GM10266 (cell line): ENCODE results near the gene GULP1.

ENCODE experiments used
- DNase-seq: peaks from one replicate; pipeline ENCODE4 v3.0.0; 2012; ENCODE audit errors: extremely low spot score
- TF ChIP-seq, protein P1 (sequence below): IDR thresholded peaks from 2 replicates; pipeline ENCODE4 v1.5.1; 2012; ENCODE audit warnings: mild to moderate bottlenecking, low read depth; ENCODE audit not compliant: control insufficient read depth, insufficient read depth; ENCODE audit errors: missing control alignments

Gene GULP1

DNA sequence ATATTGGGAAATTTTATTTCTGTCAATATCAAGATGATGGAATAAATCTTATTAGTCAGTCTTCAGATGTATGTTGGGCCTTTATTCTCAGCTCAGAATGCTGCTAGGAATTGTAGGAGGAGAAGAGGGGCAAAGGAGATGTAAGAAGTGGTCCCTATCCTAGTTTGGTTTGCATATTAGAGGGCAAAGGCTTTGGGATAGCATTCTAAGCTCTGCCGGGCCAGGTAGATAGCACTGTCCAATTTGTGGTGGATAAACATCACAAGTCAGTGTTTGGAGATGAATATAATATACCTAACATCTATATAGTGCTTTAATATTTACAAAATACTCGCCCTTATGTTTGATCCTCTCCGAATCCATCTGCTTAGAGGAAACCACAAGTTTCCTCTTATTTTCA lies 149.2 kb downstream of the GULP1 start:
- TF ChIP-seq, protein P1, sequence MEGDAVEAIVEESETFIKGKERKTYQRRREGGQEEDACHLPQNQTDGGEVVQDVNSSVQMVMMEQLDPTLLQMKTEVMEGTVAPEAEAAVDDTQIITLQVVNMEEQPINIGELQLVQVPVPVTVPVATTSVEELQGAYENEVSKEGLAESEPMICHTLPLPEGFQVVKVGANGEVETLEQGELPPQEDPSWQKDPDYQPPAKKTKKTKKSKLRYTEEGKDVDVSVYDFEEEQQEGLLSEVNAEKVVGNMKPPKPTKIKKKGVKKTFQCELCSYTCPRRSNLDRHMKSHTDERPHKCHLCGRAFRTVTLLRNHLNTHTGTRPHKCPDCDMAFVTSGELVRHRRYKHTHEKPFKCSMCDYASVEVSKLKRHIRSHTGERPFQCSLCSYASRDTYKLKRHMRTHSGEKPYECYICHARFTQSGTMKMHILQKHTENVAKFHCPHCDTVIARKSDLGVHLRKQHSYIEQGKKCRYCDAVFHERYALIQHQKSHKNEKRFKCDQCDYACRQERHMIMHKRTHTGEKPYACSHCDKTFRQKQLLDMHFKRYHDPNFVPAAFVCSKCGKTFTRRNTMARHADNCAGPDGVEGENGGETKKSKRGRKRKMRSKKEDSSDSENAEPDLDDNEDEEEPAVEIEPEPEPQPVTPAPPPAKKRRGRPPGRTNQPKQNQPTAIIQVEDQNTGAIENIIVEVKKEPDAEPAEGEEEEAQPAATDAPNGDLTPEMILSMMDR, result no peak
- no peak for DNase-seq

DNA sequence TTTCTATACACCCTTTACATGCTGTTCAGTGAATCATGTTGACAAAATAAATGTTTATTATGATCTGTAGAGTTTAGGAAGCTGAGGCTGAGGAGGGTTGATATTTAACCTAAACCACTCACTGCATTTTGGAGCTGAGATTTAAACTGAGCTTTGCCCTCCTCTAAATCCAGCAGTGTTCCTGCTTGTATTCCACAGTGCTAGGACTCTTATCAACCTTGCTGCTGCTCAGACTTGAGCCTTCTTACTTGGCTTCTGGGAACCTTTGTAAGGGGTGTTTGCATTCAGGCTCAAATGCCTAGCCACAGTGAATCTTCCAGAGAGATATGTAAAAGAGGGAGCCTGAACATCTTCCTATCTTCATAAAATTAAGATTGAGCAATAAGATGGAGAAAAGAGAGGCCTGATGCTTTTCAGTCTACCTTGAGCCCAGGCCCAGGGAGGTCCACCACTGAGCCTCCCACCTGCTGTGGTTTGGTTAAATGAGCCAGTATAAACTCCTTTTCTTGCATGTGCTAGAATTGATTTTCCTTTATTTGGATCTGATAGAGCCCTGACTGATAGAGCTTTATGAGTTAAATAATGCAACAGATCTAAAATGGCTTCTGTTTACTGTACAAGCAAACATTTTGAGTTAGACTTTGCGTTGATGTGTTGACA lies 149.7 kb downstream of the GULP1 start:
- TF ChIP-seq, protein P1, result no peak
- DNase-seq, result no peak

DNA sequence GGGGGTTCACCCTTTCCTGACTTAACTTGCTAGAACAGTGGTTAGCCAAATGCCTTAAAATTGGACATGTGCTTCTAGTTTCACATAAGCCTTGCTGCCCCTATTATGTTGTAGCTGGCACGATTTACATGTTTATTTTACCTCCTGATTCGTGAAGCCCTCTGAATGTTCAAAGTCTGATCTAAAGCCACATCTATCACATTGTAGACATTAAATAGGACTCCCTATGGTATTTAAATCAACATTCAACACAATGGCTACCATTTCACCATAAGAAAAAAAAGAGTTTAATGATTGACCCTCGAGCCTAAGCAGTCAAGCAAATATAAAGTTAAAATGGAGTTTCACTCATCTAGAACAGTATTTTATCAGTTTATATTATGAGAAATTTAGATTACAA lies 151.5 kb downstream of the GULP1 start:
- DNase-seq, result no peak
- TF ChIP-seq, protein P1, result no peak

DNA sequence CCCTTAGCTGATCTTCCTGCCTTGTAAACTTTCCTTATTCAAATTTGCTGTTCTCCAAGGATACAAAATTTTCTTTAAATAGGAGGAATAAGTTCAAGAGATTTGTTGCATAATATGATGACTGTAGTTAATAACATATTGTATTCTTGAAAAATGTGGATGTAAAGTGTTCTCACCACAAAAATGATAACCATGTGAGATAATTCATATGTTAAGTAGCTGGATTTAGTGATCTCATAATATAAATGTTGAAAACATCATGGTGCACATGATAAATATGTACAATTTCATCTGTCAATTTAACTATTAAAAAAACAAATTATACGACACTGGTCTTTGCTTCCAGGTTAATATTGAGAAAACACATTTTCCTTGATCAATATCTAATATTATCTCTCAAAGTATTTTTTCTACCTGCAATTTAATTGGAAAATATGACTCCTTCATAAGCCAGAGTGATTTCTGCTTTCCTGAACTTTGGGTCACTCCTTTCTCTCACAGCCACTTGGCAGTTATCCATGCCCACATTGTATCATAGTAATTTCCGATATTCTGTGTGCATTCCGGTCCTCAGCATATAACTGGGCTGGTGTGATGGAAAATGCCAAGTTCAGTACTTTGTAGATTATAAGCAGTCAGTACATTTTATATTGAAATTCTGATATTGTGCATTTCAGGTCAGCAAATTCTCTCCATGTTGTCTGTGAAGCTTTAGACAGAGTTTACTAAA lies 152.6 kb downstream of the GULP1 start:
- DNase-seq, result no peak
- TF ChIP-seq, protein P1, result no peak

DNA sequence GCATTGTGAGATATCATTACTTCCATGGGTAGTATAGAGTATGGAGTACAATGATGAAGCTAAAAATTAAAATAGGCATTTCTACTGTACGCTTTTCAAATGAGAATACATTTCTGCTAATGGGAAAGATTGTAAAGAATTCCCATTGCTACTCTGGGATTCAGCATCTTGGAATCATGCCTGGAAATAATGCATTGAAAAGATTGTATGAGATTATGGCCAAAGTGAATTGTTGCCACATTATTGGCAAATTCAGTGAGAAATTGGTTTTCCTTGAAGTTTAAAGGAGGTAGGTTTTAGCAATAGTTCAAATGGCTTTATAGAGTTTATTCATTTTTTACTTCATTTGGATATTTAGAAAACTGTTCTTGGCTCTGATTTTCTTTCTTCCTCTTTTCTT lies 157.9 kb downstream of the GULP1 start:
- TF ChIP-seq, protein P1, result no peak
- DNase-seq, result no peak

DNA sequence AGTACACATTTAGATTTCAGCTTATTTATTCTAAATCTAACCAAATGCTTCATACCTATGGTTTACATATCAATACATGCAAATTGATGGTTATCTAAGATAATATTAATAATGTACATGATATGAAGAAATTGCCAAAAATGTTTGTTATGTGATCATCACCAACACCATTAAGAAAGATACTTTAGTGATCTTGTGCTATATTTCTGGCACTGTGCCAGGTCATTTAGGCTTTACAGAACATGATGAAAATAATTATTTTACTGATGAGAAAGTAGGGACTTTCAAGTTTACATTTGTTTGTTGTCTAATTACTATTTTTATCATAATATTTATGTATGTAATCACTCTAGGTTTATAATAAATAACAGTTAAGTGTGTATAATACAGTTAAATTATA lies 158.3 kb downstream of the GULP1 start:
- DNase-seq, result no peak
- TF ChIP-seq, protein P1, result no peak
